ENCODE measurements around the gene POLR2I.
"Not testable (repeated sequence)": the region's sequence is repeated elsewhere in the genome, so short reads cannot be mapped to it uniquely, and the experiment has no call there.

- not testable (repeated sequence) for TF ChIP-seq CTCF (IDR thresholded peaks at IDR 0.05; ENCODE audit: low read depth, low read length); EZH2phosphoT487 (IDR thresholded peaks at IDR 0.05; ENCODE audit: low read depth)
These were observed 16.5 kb upstream of the POLR2I start for GRCh38 chr19:36131221-36131620.
